HCT116 (cell line): ENCODE results near the gene FMN2. TPM values are rescaled to one million over a fixed set of nuclear protein-coding genes. Genes with fewer than 3 reads are reported as not detected.

Source experiments
- ATAC-seq: fragments of 200-7000 bp; cut with Tn5 transposase; 2 replicates; pipeline ENCODE4 v1.9.1; 2020; ENCODE audit warnings: mild to moderate bottlenecking, moderate library complexity
- BruUV-seq: library from RNA; stranded (reverse); fragments of 400-500 nt; replicated peaks from 2 replicates; lab custom pipeline; 2021; lab: Mats Ljungman, UMichigan
- CTCF ChIA-PET: fragments of 300-600 bp; sonication (Branson Sonifier 250); formaldehyde crosslinking; loops from one replicate; lab custom pipeline; 2021; ENCODE audit warnings: antibody characterized with exemption; lab: Charles Lee
- POLR2A ChIA-PET: fragments of 300-600, 350-600 bp; sonication (Branson Sonifier 250); formaldehyde crosslinking; loops from one replicate; lab custom pipeline; 2021; ENCODE audit warnings: antibody characterized with exemption; lab: Charles Lee
- RAD21 ChIA-PET, 2 experiments: fragments of 300-600 bp; sonication (Branson Sonifier 250); formaldehyde crosslinking; loops; one replicate each; lab custom pipeline; 2023; ENCODE audit warnings: low total read pairs in 2 of 2; ENCODE audit not compliant: uncharacterized antibody in 2 of 2, unreplicated experiment in 2 of 2, low non-redundant PET in 1 of 2; lab: Charles Lee
- DNase-seq: peaks from one replicate; pipeline ENCODE4 v3.0.0-alpha.2; 2010; ENCODE audit warnings: low read depth, low spot score
- H2AFZ ChIP-seq: fragments of 200-600 bp; shearing (Covaris generic), sonication (generic); 2 replicates; pipeline ENCODE4 v1.6.1; 2017; ENCODE audit warnings: low read depth, mixed run types, mixed read lengths, antibody characterized with exemption, low read length; ENCODE audit not compliant: poor library complexity, severe bottlenecking
- H3K27ac ChIP-seq: 2 replicates; pipeline ENCODE4 v1.5.1; 2012; ENCODE audit warnings: low read depth, low read length
- H3K27me3 ChIP-seq: fragments of 200-600 bp; sonication (generic); 2 replicates; pipeline ENCODE4 v1.6.1; 2016; ENCODE audit warnings: mixed run types, low read length, mixed read lengths; ENCODE audit not compliant: insufficient read depth
- H3K36me3 ChIP-seq, 2 experiments: fragments of 200-500 bp in 1 of 2; fragments of 200-600 bp in 1 of 2; sonication (Bioruptor generic) in 1 of 2; sonication (generic) in 1 of 2; 2 replicates each; pipeline versions ENCODE4 v1.5.1 to v1.6.1; 2014 to 2016; ENCODE audit warnings: low read length in 2 of 2, inconsistent platforms in 1 of 2, mixed read lengths in 1 of 2, mixed run types in 1 of 2; ENCODE audit not compliant: insufficient read depth in 2 of 2, control insufficient read depth in 1 of 2
- H3K4me1 ChIP-seq, 2 experiments: fragments of 200-600 bp in 1 of 2; sonication (generic) in 1 of 2; 2 replicates each; pipeline versions ENCODE4 v1.5.1 to v1.6.1; 2012 to 2017; ENCODE audit warnings: low read length in 2 of 2, inconsistent platforms in 1 of 2, mild to moderate bottlenecking in 1 of 2, mixed read lengths in 1 of 2, mixed run types in 1 of 2, moderate library complexity in 1 of 2; ENCODE audit not compliant: insufficient read depth in 2 of 2, control insufficient read depth in 1 of 2
- H3K4me2 ChIP-seq: fragments of 200-600 bp; sonication (generic); 2 replicates; pipeline ENCODE4 v1.6.1; 2017; ENCODE audit warnings: mixed run types, low read length, mixed read lengths
- H3K4me3 ChIP-seq, 2 experiments: fragments of 200-600 bp in 1 of 2; sonication (generic) in 1 of 2; replicated peaks in 1 of 2; 2 replicates each; pipeline ENCODE4 v1.5.1; 2011 to 2016; ENCODE audit warnings: low read length in 2 of 2, control low read depth in 1 of 2, low read depth in 1 of 2, mild to moderate bottlenecking in 1 of 2, mixed read lengths in 1 of 2, mixed run types in 1 of 2
- H3K79me2 ChIP-seq: fragments of 200-600 bp; sonication (generic); 2 replicates; pipeline ENCODE4 v1.6.1; 2017; ENCODE audit warnings: mild to moderate bottlenecking, mixed run types, low read length, moderate library complexity, mixed read lengths; ENCODE audit not compliant: insufficient read depth
- H3K9ac ChIP-seq: fragments of 200-600 bp; sonication (generic); 2 replicates; pipeline ENCODE4 v1.6.1; 2016; ENCODE audit warnings: low read length, mixed read lengths
- H3K9me2 ChIP-seq: fragments of 200-600 bp; sonication (generic), shearing (Covaris generic); 2 replicates; pipeline ENCODE4 v1.6.1; 2017; ENCODE audit warnings: mixed run types, mild to moderate bottlenecking, moderate library complexity; ENCODE audit not compliant: insufficient read depth
- H3K9me3 ChIP-seq, 2 experiments: fragments of 200-500 bp in 1 of 2; fragments of 200-600 bp in 1 of 2; sonication (Bioruptor generic) in 1 of 2; sonication (generic) in 1 of 2; 2 replicates each; pipeline ENCODE4 v1.6.1; 2014 to 2017; ENCODE audit warnings: low read length in 2 of 2, mixed read lengths in 2 of 2, inconsistent platforms in 1 of 2, low read depth in 1 of 2, mild to moderate bottlenecking in 1 of 2, mixed run types in 1 of 2, moderate library complexity in 1 of 2; ENCODE audit not compliant: control insufficient read depth in 1 of 2, insufficient read depth in 1 of 2
- H4K20me1 ChIP-seq: fragments of 200-600 bp; sonication (generic), shearing (Covaris generic); 2 replicates; pipeline ENCODE4 v1.6.1; 2017; ENCODE audit warnings: mixed run types, mild to moderate bottlenecking, moderate library complexity; ENCODE audit not compliant: insufficient read depth
- CEBPB ChIP-seq: IDR thresholded peaks from 2 replicates; pipeline ENCODE4 v1.6.1; 2012; ENCODE audit warnings: low read depth
- EGR1 ChIP-seq: IDR thresholded peaks from 2 replicates; pipeline ENCODE4 v1.6.1; 2012; ENCODE audit warnings: low read depth
- EZH2 ChIP-seq: fragments of 200-600 bp; sonication (generic); IDR thresholded peaks from 2 replicates; pipeline ENCODE4 v1.6.1; 2017; ENCODE audit warnings: antibody characterized with exemption, mixed run types
- EZH2phosphoT487 ChIP-seq: fragments of 200-600 bp; IDR thresholded peaks from 2 replicates; pipeline ENCODE4 v1.6.1; 2018; ENCODE audit warnings: antibody characterized with exemption, borderline replicate concordance
- FOSL1 ChIP-seq: IDR thresholded peaks from 2 replicates; pipeline ENCODE4 v1.6.1; 2012; ENCODE audit warnings: low read depth
- JUND ChIP-seq: IDR thresholded peaks from 2 replicates; pipeline ENCODE4 v1.6.1; 2012
- POLR2A ChIP-seq: IDR thresholded peaks from 2 replicates; pipeline ENCODE4 v1.7.0; 2011; ENCODE audit warnings: borderline replicate concordance; ENCODE audit not compliant: insufficient read depth, insufficient read length; ENCODE audit errors: extremely low read depth
- RAD21 ChIP-seq: IDR thresholded peaks from 2 replicates; pipeline ENCODE4 v1.6.1; 2012; ENCODE audit warnings: low read depth, mild to moderate bottlenecking
- SIN3A ChIP-seq: IDR thresholded peaks from 2 replicates; pipeline ENCODE4 v1.6.1; 2012; ENCODE audit warnings: low read depth
- SP1 ChIP-seq: IDR thresholded peaks from 2 replicates; pipeline ENCODE4 v1.6.1; 2012; ENCODE audit warnings: low read depth
- YY1 ChIP-seq: IDR thresholded peaks from 2 replicates; pipeline ENCODE4 v1.6.1; 2011; ENCODE audit warnings: low read length, low read depth, moderate library complexity, mild to moderate bottlenecking; ENCODE audit not compliant: insufficient replicate concordance; ENCODE audit errors: extremely low read depth
- ZNF274 ChIP-seq: fragments of 200-500 bp; sonication (Bioruptor generic); IDR thresholded peaks from 2 replicates; pipeline ENCODE4 v1.6.1; 2014; ENCODE audit warnings: mild to moderate bottlenecking, low read depth, low read length, inconsistent platforms
- intact Hi-C: fragments of 100-400 bp; cut with micrococcal nuclease; formaldehyde crosslinking; loops from 2 replicates; pipeline ENCODE4 v1.10.0; 2022
- total RNA-seq: library from RNA; stranded (reverse); gene quantifications from one replicate; pipeline ENCODE4 v1.2.1, GENCODE V29; 2021; ENCODE audit not compliant: unreplicated experiment
- TF ChIP-seq, protein P1 (sequence below): IDR thresholded peaks from 2 replicates; pipeline ENCODE4 v1.6.1; 2011; ENCODE audit warnings: mild to moderate bottlenecking, low read length, moderate library complexity; ENCODE audit not compliant: insufficient replicate concordance; ENCODE audit errors: extremely low read depth
- TF ChIP-seq, protein P2 (sequence below): IDR thresholded peaks from 2 replicates; pipeline ENCODE4 v1.6.1; 2012; ENCODE audit warnings: low read depth
- TF ChIP-seq, protein P3 (sequence below): IDR thresholded peaks from 2 replicates; pipeline ENCODE4 v1.6.1; 2012

The FMN2 gene
- total RNA-seq, 1 experiment from 2014 or later = not detected

DNA sequence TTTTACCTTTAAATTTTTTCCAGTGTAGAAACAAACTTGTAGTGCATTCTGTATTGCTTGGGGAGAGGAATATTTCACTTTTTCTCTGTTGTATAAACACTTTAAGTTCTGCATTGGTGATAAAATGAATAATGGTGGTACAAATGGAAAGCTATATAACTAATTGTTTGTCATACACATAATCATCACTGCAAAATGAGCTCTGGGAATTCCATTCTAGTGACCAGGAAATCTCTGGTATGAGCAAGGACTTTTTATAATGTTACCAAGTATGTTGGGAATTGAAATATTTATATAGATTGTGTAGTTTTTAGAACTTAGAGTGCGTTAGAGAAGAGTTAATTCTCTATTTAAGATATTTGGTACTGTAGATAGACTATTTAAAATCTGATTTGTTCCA is 5.0 kb upstream of the FMN2 start:
- no peak overlapping the region for H2AFZ ChIP-seq
- no peak overlapping the region for H3K4me2 ChIP-seq
- intact Hi-C loops = no loop called here
- peaks cover 5 to 7% of the 10 kb centered on the region in 2 experiments; a peak in 1 of 4 replicates for H3K9me3 ChIP-seq
- H3K9ac ChIP-seq = no peak overlapping the region
- no TSS peak for BruUV-seq
- H3K27me3 ChIP-seq = no peaks in the 10 kb centered on the region
- no peak overlapping the region for H3K4me3 ChIP-seq
- H3K4me1 ChIP-seq = no peaks in the 10 kb centered on the region
- H3K9me2 ChIP-seq = no peaks in the 10 kb centered on the region
- no peaks in the 10 kb centered on the region for H4K20me1 ChIP-seq
- DNase-seq (no peak), ATAC-seq (no peak)
- no peak overlapping the region for H3K27ac ChIP-seq
- no peaks in the 10 kb centered on the region for H3K36me3 ChIP-seq
- CTCF ChIA-PET = no interaction called here
- POLR2A ChIA-PET = no interaction called here
- no peaks in the 10 kb centered on the region for H3K79me2 ChIP-seq
- TF ChIP-seq YY1 = no peak
- RAD21 ChIA-PET = no interaction called here

DNA sequence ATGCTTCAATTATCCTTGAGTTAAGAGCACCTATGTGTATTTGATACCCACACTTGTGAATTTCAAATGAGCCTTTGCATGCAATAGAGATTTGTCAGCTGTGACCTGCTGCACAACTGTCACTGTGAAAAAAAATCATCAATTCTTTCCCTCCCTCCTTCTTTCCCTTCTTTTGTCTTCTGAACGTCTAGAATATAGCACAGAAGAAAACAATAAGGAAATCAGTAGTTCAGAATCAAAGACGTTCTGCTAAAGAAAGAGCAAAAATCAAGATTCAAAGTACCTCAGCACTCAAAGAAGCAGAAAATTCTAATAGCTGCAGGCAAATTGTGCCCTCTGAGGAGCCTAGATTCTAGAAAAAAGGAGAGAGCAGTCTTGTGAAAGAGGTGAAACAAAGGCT is 1.7 kb upstream of the FMN2 start:
- H3K27me3 ChIP-seq = no peaks in the 10 kb centered on the region
- BruUV-seq = no TSS peak
- ChIA-PET CTCF (no interaction called here), RAD21 (no interaction called here), POLR2A (no interaction called here)
- no peak overlapping the region for H3K27ac ChIP-seq
- DNase-seq = no peak
- no peak overlapping the region for H3K4me2 ChIP-seq
- intact Hi-C loops = no loop called here
- H2AFZ ChIP-seq = no peak overlapping the region
- no peaks in the 10 kb centered on the region for H3K4me1 ChIP-seq
- no peak overlapping the region for H3K9ac ChIP-seq
- ATAC-seq = no peak
- H3K9me2 ChIP-seq = no peaks in the 10 kb centered on the region
- H4K20me1 ChIP-seq = no peaks in the 10 kb centered on the region
- peaks cover 4 to 7% of the 10 kb centered on the region in 2 experiments; a peak in 2 of 4 replicates for H3K9me3 ChIP-seq
- H3K36me3 ChIP-seq = no peaks in the 10 kb centered on the region
- no peaks in the 10 kb centered on the region for H3K79me2 ChIP-seq
- no peak overlapping the region for H3K4me3 ChIP-seq
- TF ChIP-seq, protein P1, sequence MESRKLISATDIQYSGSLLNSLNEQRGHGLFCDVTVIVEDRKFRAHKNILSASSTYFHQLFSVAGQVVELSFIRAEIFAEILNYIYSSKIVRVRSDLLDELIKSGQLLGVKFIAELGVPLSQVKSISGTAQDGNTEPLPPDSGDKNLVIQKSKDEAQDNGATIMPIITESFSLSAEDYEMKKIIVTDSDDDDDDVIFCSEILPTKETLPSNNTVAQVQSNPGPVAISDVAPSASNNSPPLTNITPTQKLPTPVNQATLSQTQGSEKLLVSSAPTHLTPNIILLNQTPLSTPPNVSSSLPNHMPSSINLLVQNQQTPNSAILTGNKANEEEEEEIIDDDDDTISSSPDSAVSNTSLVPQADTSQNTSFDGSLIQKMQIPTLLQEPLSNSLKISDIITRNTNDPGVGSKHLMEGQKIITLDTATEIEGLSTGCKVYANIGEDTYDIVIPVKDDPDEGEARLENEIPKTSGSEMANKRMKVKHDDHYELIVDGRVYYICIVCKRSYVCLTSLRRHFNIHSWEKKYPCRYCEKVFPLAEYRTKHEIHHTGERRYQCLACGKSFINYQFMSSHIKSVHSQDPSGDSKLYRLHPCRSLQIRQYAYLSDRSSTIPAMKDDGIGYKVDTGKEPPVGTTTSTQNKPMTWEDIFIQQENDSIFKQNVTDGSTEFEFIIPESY = no peak
- no peak for TF ChIP-seq FOSL1
- TF ChIP-seq JUND = no peak
- no peak for TF ChIP-seq CEBPB
- TF ChIP-seq, protein P2, sequence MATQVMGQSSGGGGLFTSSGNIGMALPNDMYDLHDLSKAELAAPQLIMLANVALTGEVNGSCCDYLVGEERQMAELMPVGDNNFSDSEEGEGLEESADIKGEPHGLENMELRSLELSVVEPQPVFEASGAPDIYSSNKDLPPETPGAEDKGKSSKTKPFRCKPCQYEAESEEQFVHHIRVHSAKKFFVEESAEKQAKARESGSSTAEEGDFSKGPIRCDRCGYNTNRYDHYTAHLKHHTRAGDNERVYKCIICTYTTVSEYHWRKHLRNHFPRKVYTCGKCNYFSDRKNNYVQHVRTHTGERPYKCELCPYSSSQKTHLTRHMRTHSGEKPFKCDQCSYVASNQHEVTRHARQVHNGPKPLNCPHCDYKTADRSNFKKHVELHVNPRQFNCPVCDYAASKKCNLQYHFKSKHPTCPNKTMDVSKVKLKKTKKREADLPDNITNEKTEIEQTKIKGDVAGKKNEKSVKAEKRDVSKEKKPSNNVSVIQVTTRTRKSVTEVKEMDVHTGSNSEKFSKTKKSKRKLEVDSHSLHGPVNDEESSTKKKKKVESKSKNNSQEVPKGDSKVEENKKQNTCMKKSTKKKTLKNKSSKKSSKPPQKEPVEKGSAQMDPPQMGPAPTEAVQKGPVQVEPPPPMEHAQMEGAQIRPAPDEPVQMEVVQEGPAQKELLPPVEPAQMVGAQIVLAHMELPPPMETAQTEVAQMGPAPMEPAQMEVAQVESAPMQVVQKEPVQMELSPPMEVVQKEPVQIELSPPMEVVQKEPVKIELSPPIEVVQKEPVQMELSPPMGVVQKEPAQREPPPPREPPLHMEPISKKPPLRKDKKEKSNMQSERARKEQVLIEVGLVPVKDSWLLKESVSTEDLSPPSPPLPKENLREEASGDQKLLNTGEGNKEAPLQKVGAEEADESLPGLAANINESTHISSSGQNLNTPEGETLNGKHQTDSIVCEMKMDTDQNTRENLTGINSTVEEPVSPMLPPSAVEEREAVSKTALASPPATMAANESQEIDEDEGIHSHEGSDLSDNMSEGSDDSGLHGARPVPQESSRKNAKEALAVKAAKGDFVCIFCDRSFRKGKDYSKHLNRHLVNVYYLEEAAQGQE = no peak
- no peak for TF ChIP-seq EZH2
- TF ChIP-seq RAD21 = no peak
- TF ChIP-seq, protein P3, sequence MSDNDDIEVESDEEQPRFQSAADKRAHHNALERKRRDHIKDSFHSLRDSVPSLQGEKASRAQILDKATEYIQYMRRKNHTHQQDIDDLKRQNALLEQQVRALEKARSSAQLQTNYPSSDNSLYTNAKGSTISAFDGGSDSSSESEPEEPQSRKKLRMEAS = no peak
- no peak for TF ChIP-seq POLR2A
- no peak for TF ChIP-seq EZH2phosphoT487
- TF ChIP-seq ZNF274 = no peak
- TF ChIP-seq YY1 = no peak
- no peak for TF ChIP-seq SP1
- no peak for TF ChIP-seq SIN3A
- TF ChIP-seq EGR1 = no peak
